HFFc6 (cell line): ENCODE data around the gene PMPCA. TPM values are rescaled to one million over a fixed set of nuclear protein-coding genes. Genes with fewer than 3 reads are reported as not detected.

Experiments
- DNase-seq: peaks from one replicate; pipeline ENCODE4 v3.0.0-alpha.2; 2018
- H3K27ac Mint-ChIP-seq: 2 replicates; pipeline ENCODE4 v1.8.0; 2020; ENCODE audit warnings: mild to moderate bottlenecking, mixed read lengths
- H3K27me3 Mint-ChIP-seq: 2 replicates; pipeline ENCODE4 v1.8.0; 2021; ENCODE audit warnings: mild to moderate bottlenecking, moderate library complexity, mixed read lengths; ENCODE audit not compliant: insufficient read depth
- H3K36me3 Mint-ChIP-seq: 2 replicates; pipeline ENCODE4 v1.8.0; 2021; ENCODE audit warnings: low read depth, mixed read lengths
- H3K4me1 Mint-ChIP-seq: 2 replicates; pipeline ENCODE4 v1.8.0; 2020; ENCODE audit warnings: low read depth, mixed read lengths
- H3K4me3 Mint-ChIP-seq: 2 replicates; pipeline ENCODE4 v1.8.0; 2020; ENCODE audit warnings: mild to moderate bottlenecking, moderate library complexity, mixed read lengths
- H3K9me3 Mint-ChIP-seq: 2 replicates; pipeline ENCODE4 v1.8.0; 2020; ENCODE audit warnings: mild to moderate bottlenecking, mixed read lengths
- total RNA-seq, 6 experiments: library from RNA; stranded (reverse); fragmentation: NEBNext Ultra II Directional; extraction: Animal tissue kit (Norgen Biotek cat#: 25700); gene quantifications; 2 replicates in 1 of 6; 3 replicates in 5 of 6; pipeline ENCODE4 v1.2.3, GENCODE V29; 2021
- TF ChIP-seq, protein P1 (sequence below): fragments of 200-600 bp; sonication (generic); IDR thresholded peaks from 2 replicates; pipeline ENCODE4 v1.5.0; 2021; ENCODE audit warnings: antibody characterized with exemption, mild to moderate bottlenecking

Gene PMPCA
- total RNA-seq, 6 experiments from 2014 or later = 69.1 to 81.0 (median 75.9) TPM

DNA sequence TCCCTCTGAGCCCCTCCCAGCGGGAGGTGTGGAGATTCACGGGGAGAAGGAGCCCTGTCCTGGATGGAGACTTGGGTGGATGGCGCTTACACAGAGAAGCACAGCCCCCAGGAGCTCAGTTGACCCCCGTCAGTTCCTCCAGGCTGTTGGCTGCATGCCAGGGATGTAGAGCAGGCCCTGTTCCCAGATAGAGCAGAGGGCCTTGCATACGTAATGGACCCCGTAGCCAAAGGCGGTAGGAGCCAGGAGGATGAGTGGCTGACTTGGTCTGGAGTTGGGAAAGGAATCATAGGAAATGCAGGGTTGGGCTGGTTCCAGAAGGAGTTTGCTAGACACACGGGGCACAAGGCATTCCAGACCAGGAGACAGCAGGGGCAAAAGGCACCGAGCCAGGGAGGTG lies 2.5 kb downstream of the PMPCA start:
- Mint-ChIP-seq H3K36me3 (peaks cover 45% of the 10 kb centered on the region), H3K27me3 (peaks cover 4% of the 10 kb centered on the region; the same call in 1 of the 2 replicates), H3K9me3 (no peaks in the 10 kb centered on the region), H3K4me1 (peaks cover 31% of the 10 kb centered on the region), H3K27ac (no peak overlapping the region), H3K4me3 (no peak overlapping the region)
- DNase-seq = no peak
- TF ChIP-seq, protein P1, sequence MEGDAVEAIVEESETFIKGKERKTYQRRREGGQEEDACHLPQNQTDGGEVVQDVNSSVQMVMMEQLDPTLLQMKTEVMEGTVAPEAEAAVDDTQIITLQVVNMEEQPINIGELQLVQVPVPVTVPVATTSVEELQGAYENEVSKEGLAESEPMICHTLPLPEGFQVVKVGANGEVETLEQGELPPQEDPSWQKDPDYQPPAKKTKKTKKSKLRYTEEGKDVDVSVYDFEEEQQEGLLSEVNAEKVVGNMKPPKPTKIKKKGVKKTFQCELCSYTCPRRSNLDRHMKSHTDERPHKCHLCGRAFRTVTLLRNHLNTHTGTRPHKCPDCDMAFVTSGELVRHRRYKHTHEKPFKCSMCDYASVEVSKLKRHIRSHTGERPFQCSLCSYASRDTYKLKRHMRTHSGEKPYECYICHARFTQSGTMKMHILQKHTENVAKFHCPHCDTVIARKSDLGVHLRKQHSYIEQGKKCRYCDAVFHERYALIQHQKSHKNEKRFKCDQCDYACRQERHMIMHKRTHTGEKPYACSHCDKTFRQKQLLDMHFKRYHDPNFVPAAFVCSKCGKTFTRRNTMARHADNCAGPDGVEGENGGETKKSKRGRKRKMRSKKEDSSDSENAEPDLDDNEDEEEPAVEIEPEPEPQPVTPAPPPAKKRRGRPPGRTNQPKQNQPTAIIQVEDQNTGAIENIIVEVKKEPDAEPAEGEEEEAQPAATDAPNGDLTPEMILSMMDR = no peak

DNA sequence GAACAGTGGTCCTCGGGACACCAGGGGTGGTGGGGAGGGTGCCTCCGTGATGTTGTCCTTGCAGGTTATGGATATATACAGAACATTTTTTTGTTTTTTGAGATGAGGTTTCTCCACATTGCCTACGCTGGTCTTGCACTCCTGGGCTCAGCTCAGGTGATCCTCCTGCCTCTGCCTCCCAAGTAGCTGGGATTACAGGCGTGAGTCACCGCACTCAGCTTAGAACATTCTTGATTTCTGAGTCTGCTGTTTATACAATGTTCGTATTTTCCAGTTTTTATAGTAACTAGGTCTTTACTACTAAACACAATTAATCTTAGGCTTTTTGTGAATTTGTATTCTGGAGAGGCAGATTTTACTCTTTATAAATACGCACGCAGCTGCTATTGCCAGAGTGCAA lies 6.0 kb downstream of the PMPCA start:
- peaks cover 41% of the 10 kb centered on the region for H3K36me3 Mint-ChIP-seq
- TF ChIP-seq, protein P1 = no peak
- no peak for DNase-seq
- H3K4me3 Mint-ChIP-seq = no peak overlapping the region
- peaks cover 11% of the 10 kb centered on the region for H3K4me1 Mint-ChIP-seq
- H3K27me3 Mint-ChIP-seq = peaks cover 5% of the 10 kb centered on the region
- no peaks in the 10 kb centered on the region for H3K9me3 Mint-ChIP-seq
- H3K27ac Mint-ChIP-seq = no peak overlapping the region

DNA sequence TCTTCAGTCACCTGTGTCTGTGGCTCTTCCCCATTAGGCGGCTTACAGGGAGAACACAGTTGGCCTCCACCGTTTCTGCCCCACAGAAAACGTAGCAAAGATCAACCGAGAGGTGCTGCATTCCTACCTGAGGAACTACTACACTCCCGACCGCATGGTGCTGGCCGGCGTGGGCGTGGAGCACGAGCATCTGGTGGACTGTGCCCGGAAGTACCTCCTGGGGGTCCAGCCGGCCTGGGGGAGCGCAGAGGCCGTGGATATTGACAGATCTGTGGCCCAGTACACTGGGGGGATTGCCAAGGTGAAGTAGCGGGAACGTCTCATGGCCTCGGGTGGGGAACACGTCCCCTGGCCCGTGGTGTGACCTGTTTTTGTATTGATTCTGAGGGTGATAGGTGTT lies 6.5 kb downstream of the PMPCA start:
- TF ChIP-seq, protein P1 = no peak

DNA sequence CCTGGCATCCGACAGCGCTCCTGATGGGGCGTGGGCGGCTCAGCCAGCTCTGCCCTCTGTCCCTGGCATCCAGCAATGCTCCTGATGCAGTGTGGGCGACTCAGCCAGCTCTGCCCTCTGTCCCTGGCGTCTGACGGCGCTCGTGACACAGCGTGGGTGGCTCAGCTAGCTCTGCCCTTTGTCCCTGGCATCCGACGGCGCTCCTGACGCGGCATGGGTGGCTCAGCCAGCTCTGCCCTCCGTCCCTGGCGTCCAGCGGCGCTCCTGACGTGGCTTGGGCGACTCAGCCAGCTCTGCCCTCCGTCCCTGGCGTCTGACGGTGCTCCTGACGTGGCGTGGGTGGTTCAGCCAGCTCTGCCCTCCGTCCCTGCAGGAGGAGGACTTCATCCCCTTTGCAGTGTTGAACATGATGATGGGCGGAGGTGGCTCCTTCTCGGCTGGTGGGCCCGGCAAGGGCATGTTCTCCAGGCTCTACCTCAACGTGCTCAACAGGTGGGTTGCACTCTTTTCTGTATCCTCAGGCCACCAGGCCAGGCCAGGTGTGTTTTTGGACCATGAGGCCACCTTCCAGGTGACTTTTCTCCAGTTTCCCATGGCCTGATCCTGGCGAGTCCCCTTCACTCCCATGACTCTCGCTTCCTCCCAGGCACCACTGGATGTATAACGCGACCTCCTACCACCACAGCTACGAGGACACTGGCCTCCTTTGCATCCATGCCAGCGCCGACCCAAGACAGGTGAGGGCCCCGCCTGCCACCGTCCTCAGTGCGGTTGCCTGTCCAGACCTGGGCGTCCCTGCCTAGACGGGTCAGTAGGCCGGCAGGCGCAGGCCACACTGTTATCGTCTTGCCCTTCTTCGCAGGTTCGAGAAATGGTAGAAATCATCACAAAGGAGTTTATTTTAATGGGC lies 8.0 kb downstream of the PMPCA start:
- Mint-ChIP-seq H3K36me3 (peaks cover 35% of the 10 kb centered on the region), H3K9me3 (no peaks in the 10 kb centered on the region), H3K27ac (no peak overlapping the region), H3K4me1 (no peaks in the 10 kb centered on the region), H3K27me3 (peaks cover 5% of the 10 kb centered on the region), H3K4me3 (no peak overlapping the region)
- DNase-seq = no peak
- TF ChIP-seq, protein P1 = no peak

More for the DNA sequence above, 6.5 kb downstream of the PMPCA start:
- H3K27ac Mint-ChIP-seq = no peak overlapping the region
- no peaks in the 10 kb centered on the region for H3K9me3 Mint-ChIP-seq
- peaks cover 40% of the 10 kb centered on the region for H3K36me3 Mint-ChIP-seq
- DNase-seq = no peak
- H3K4me1 Mint-ChIP-seq = peaks cover 6% of the 10 kb centered on the region
- H3K27me3 Mint-ChIP-seq = peaks cover 5% of the 10 kb centered on the region
- no peak overlapping the region for H3K4me3 Mint-ChIP-seq

DNA sequence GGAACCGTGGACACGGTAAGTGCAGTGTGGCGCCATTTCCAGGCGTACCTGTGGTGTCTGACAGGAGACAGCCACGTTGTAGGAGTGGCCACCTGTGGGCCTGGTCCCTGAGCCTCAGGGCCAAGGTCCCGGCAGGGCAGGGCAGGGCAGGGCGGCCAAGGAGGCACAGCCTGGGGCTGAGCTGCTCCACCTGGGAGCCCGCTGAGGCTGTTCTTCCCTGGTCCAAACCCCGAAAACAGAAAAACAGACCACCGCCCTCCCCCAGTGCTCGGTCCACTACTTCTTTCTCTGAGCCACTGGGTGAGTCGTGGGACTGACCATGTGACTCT lies 8.6 kb downstream of the PMPCA start:
- DNase-seq = no peak
- Mint-ChIP-seq H3K27ac (no peak overlapping the region), H3K27me3 (peaks cover 5% of the 10 kb centered on the region), H3K4me3 (no peak overlapping the region), H3K36me3 (peaks cover 30% of the 10 kb centered on the region), H3K4me1 (no peaks in the 10 kb centered on the region), H3K9me3 (no peaks in the 10 kb centered on the region)
- TF ChIP-seq, protein P1 = no peak
